KMS-11 (cell line): ENCODE measurements around the gene PC.

Source experiments
- H2AFZ ChIP-seq: fragments of 200-600 bp; sonication (generic); 2 replicates; pipeline ENCODE4 v1.6.1; 2016; ENCODE audit warnings: antibody characterized with exemption, mixed run types, low read depth
- H3K27ac ChIP-seq: fragments of 200-600 bp; sonication (generic); 2 replicates; pipeline ENCODE4 v1.6.1; 2016; ENCODE audit warnings: mild to moderate bottlenecking, mixed run types
- H3K27me3 ChIP-seq: fragments of 200-600 bp; sonication (generic); 2 replicates; pipeline ENCODE4 v1.6.1; 2017; ENCODE audit warnings: mild to moderate bottlenecking, low read depth, mixed run types, moderate library complexity; ENCODE audit not compliant: insufficient read depth
- H3K36me3 ChIP-seq: fragments of 200-600 bp; sonication (generic); 2 replicates; pipeline ENCODE4 v1.6.1; 2017; ENCODE audit warnings: mild to moderate bottlenecking, mixed run types; ENCODE audit not compliant: insufficient read depth
- H3K4me1 ChIP-seq: fragments of 200-600 bp; sonication (generic); 2 replicates; pipeline ENCODE4 v1.6.1; 2016; ENCODE audit warnings: mild to moderate bottlenecking, low read depth, mixed run types; ENCODE audit not compliant: poor library complexity, severe bottlenecking
- H3K4me2 ChIP-seq: fragments of 200-600 bp; sonication (generic); 2 replicates; pipeline ENCODE4 v1.7.0; 2016; ENCODE audit warnings: mild to moderate bottlenecking, mixed run types
- H3K4me3 ChIP-seq: fragments of 200-600 bp; sonication (generic); IDR thresholded peaks from 2 replicates; pipeline ENCODE4 v1.6.1; 2017; ENCODE audit warnings: low read depth, low read length, mixed read lengths; ENCODE audit not compliant: insufficient read depth
- H3K79me2 ChIP-seq: fragments of 200-600 bp; sonication (generic); 2 replicates; pipeline ENCODE4 v1.6.1; 2016; ENCODE audit warnings: low read depth, mixed run types; ENCODE audit not compliant: insufficient read depth
- H3K9ac ChIP-seq: fragments of 200-600 bp; sonication (generic); 2 replicates; pipeline ENCODE4 v1.6.1; 2016; ENCODE audit warnings: mild to moderate bottlenecking, mixed run types
- H4K20me1 ChIP-seq: fragments of 200-600 bp; sonication (generic); 2 replicates; pipeline ENCODE4 v1.6.1; 2016; ENCODE audit warnings: mild to moderate bottlenecking, mixed run types; ENCODE audit not compliant: insufficient read depth
- TF ChIP-seq, protein P1 (sequence below): fragments of 200-600 bp; sonication (generic); conservative IDR thresholded peaks from 2 replicates; pipeline ENCODE4 v1.6.1; 2017; ENCODE audit warnings: low read depth, mild to moderate bottlenecking, antibody characterized with exemption, low read length, moderate library complexity, mixed read lengths

Gene PC

DNA sequence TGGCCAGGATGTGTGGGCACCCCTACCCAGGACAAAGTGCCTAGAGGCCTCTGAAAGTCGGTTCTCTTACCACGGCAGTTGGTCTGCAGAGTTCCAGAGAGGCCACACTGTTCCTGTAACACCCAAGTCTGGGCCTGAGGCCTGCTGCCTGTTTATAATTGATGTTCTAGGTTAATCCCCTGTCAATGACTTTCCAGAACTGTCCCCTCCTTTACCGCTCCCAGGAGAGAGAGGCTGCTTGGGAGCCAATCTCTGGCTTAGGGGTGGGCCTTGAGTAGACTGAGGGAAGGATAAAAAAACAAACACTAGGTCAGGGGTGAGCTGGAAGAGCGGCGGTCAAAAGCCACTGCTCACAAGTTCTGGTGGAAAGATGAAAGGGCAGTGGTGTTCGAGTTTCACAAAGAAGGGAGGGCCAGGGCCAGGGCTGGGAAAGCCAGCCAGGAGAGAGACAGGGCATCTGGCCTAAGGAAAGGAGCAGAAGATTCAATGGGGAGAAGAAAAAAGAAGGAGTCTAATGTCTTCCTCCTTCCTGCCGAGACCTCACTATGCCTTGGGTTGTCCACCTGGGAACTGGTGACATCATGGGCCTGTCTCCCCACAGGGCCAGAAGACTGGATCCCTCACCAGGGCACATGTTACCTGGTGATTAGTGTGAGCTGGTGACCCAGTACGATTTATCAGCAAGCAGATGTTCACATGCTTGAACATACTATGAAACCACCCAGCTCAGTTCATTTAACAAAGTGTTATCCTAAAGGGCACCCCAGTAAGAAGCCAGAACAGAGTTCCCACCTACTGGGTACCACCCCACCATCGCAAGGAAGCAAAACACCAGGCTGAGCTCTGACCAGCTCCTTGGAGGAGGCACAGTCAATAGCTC lies 50.2 kb downstream of the PC start:
- Histone ChIP-seq H3K27ac (no peak overlapping the region), H2AFZ (no peak overlapping the region), H4K20me1 (no peaks in the 10 kb centered on the region), H3K79me2 (no peaks in the 10 kb centered on the region), H3K36me3 (no peaks in the 10 kb centered on the region), H3K4me2 (no peak overlapping the region), H3K27me3 (no peaks in the 10 kb centered on the region), H3K4me1 (peaks cover 13% of the 10 kb centered on the region), H3K9ac (no peak overlapping the region), H3K4me3 (no peak overlapping the region)
- TF ChIP-seq, protein P1, sequence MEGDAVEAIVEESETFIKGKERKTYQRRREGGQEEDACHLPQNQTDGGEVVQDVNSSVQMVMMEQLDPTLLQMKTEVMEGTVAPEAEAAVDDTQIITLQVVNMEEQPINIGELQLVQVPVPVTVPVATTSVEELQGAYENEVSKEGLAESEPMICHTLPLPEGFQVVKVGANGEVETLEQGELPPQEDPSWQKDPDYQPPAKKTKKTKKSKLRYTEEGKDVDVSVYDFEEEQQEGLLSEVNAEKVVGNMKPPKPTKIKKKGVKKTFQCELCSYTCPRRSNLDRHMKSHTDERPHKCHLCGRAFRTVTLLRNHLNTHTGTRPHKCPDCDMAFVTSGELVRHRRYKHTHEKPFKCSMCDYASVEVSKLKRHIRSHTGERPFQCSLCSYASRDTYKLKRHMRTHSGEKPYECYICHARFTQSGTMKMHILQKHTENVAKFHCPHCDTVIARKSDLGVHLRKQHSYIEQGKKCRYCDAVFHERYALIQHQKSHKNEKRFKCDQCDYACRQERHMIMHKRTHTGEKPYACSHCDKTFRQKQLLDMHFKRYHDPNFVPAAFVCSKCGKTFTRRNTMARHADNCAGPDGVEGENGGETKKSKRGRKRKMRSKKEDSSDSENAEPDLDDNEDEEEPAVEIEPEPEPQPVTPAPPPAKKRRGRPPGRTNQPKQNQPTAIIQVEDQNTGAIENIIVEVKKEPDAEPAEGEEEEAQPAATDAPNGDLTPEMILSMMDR = no peak

DNA sequence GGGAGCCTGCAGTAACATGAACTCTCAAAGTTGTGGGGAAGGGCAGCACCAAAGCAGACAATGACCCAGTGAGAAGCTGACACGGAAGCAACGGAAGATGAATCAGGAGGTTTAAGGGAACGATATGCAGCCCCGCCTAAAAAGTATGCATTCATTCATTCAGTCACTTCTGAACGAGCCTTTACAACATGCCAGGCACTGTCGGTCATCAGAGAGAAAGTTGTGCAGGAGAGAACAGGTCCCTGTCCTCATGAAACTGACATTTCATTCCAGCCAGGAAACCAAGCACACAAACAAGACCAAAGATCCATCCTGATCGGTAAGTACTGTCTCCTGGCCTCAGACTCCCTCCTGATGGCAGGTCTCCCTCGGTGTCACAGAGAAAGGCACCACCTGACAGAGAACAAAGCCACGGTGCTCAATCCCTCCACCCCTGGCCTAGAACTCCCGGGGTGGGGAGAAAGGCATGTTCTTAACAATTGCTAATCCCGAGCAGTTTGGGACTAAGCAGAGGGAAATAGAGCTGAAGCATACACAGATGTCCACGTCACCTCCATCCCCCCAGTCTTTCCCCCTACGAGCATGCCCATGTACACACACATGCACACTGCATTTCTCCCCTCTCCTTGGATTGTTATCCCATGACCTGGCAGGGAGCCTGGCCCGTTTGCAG lies 52.0 kb downstream of the PC start:
- no peaks in the 10 kb centered on the region for H3K36me3 ChIP-seq
- TF ChIP-seq, protein P1 = no peak
- no peaks in the 10 kb centered on the region for H3K79me2 ChIP-seq
- no peak overlapping the region for H3K27ac ChIP-seq
- no peak overlapping the region for H3K4me3 ChIP-seq
- no peak overlapping the region for H3K9ac ChIP-seq
- H3K4me2 ChIP-seq = no peak overlapping the region
- peaks cover 13% of the 10 kb centered on the region for H3K4me1 ChIP-seq
- H4K20me1 ChIP-seq = no peaks in the 10 kb centered on the region
- no peak overlapping the region for H2AFZ ChIP-seq
- no peaks in the 10 kb centered on the region for H3K27me3 ChIP-seq

DNA sequence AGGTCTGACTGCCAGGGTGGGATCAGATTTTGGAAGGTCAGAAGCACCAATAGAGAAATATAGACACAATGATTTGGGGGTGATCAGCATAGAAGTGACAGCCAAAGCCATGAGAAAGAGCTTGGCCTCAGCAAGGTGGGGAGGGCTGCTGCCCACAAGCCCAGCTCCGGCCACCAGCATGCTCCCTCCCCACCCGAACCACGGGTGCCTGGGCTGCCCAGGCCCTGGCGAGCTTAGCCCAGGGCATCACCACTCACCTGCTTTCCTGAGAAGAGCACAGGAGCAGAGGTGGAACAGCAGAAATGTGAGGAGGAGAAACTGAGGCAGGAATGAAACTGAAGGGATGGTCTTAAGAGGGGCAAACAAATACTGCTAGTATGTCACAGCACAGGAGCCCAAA lies 52.6 kb downstream of the PC start:
- Histone ChIP-seq H3K4me3 (no peak overlapping the region), H2AFZ (no peak overlapping the region), H3K36me3 (no peaks in the 10 kb centered on the region), H3K27me3 (no peaks in the 10 kb centered on the region), H3K27ac (no peak overlapping the region), H3K4me2 (no peak overlapping the region), H3K4me1 (peaks cover 13% of the 10 kb centered on the region), H3K9ac (no peak overlapping the region), H3K79me2 (no peaks in the 10 kb centered on the region), H4K20me1 (no peaks in the 10 kb centered on the region)
- TF ChIP-seq, protein P1 = no peak

DNA sequence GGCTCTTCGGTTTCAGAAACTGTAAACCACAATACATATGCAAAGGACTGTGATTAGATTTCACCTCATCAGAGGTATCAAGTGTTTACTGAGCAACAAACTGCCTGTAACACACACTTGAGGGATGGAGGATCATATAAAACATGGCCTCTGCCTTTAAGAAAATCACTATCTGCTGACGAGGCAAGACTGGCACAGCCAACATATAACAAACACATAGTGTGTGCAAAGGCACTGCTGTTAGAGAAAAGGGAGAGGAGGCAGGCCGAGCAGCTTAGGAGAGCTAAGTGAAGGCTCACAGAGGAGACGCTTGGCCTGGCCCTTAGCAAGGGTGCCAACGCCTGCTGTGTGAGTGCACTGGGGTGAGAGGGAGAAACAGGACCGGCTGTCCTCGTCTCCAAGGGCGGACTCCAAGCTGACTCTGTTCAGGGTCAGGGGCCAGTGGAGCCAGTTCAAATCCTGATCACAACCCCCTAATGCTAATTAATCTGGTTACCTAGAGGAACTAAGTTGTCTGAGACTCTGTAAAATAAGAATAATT lies 53.1 kb downstream of the PC start:
- H3K79me2 ChIP-seq = no peaks in the 10 kb centered on the region
- H3K27ac ChIP-seq = no peak overlapping the region
- H3K9ac ChIP-seq = no peak overlapping the region
- H3K27me3 ChIP-seq = no peaks in the 10 kb centered on the region
- H3K4me2 ChIP-seq = no peak overlapping the region
- H3K36me3 ChIP-seq = no peaks in the 10 kb centered on the region
- TF ChIP-seq, protein P1 = no peak
- H3K4me1 ChIP-seq = peaks cover 13% of the 10 kb centered on the region
- no peak overlapping the region for H3K4me3 ChIP-seq
- no peaks in the 10 kb centered on the region for H4K20me1 ChIP-seq
- no peak overlapping the region for H2AFZ ChIP-seq
